IPS-18a (cell line): ENCODE results near the gene SLC38A4.

Experiments used
- H3K27ac ChIP-seq: one replicate; pipeline ENCODE4 v1.5.1; 2013; ENCODE audit warnings: low read length
- H3K27me3 ChIP-seq: one replicate; pipeline ENCODE4 v1.6.1; 2013; ENCODE audit warnings: mild to moderate bottlenecking, low read length; ENCODE audit not compliant: control insufficient read depth, insufficient read depth
- H3K36me3 ChIP-seq: one replicate; pipeline ENCODE4 v1.6.1; 2013; ENCODE audit warnings: low read depth, low read length; ENCODE audit not compliant: control insufficient read depth
- H3K4me1 ChIP-seq: one replicate; pipeline ENCODE4 v1.6.1; 2013; ENCODE audit warnings: low read depth, low read length; ENCODE audit not compliant: control insufficient read depth
- H3K4me3 ChIP-seq: one replicate; pipeline ENCODE4 v1.5.1; 2013; ENCODE audit warnings: low read length
- H3K9ac ChIP-seq: one replicate; pipeline ENCODE4 v1.6.1; 2013; ENCODE audit warnings: mild to moderate bottlenecking, low read length, moderate library complexity
- H3K9me3 ChIP-seq: one replicate; pipeline ENCODE4 v1.6.1; 2013; ENCODE audit warnings: low read depth, low read length; ENCODE audit not compliant: control insufficient read depth

The SLC38A4 gene

GRCh38 chr12:46792925-46793324 is 32.9 kb downstream of the SLC38A4 start:
- H3K4me3 ChIP-seq = no peak overlapping the region
- H3K27me3 ChIP-seq = no peaks in the 10 kb centered on the region
- H3K4me1 ChIP-seq = no peaks in the 10 kb centered on the region
- no peak overlapping the region for H3K27ac ChIP-seq
- no peak overlapping the region for H3K9ac ChIP-seq
- H3K9me3 ChIP-seq = no peaks in the 10 kb centered on the region
- no peaks in the 10 kb centered on the region for H3K36me3 ChIP-seq

- Histone ChIP-seq H3K27me3 (no peaks in the 10 kb centered on the region), H3K4me3 (no peak overlapping the region), H3K9ac (no peak overlapping the region), H3K36me3 (no peaks in the 10 kb centered on the region), H3K9me3 (no peaks in the 10 kb centered on the region), H3K4me1 (no peaks in the 10 kb centered on the region), H3K27ac (no peak overlapping the region)
Measured at GRCh38 chr12:46790066-46790465, 35.7 kb downstream of the SLC38A4 start.

- H3K36me3 ChIP-seq = no peaks in the 10 kb centered on the region
- H3K4me1 ChIP-seq = no peaks in the 10 kb centered on the region
- H3K27ac ChIP-seq = no peak overlapping the region
- no peaks in the 10 kb centered on the region for H3K9me3 ChIP-seq
- H3K4me3 ChIP-seq = no peak overlapping the region
- no peaks in the 10 kb centered on the region for H3K27me3 ChIP-seq
- no peak overlapping the region for H3K9ac ChIP-seq
Measured at GRCh38 chr12:46788072-46788887, 37.5 kb downstream of the SLC38A4 start.

- Histone ChIP-seq H3K27me3 (no peaks in the 10 kb centered on the region), H3K36me3 (no peaks in the 10 kb centered on the region), H3K27ac (no peak overlapping the region), H3K4me1 (no peaks in the 10 kb centered on the region), H3K4me3 (no peak overlapping the region), H3K9ac (no peak overlapping the region), H3K9me3 (no peaks in the 10 kb centered on the region)
Measured at GRCh38 chr12:46787496-46788055, 38.2 kb downstream of the SLC38A4 start.

- no peak overlapping the region for H3K9ac ChIP-seq
- H3K9me3 ChIP-seq = no peaks in the 10 kb centered on the region
- no peaks in the 10 kb centered on the region for H3K27me3 ChIP-seq
- H3K36me3 ChIP-seq = no peaks in the 10 kb centered on the region
- H3K4me1 ChIP-seq = no peaks in the 10 kb centered on the region
- H3K4me3 ChIP-seq = no peak overlapping the region
- no peak overlapping the region for H3K27ac ChIP-seq
Measured at GRCh38 chr12:46786774-46787173, 39.0 kb downstream of the SLC38A4 start.

GRCh38 chr12:46785382-46785781 is 40.4 kb downstream of the SLC38A4 start:
- Histone ChIP-seq H3K9ac (no peak overlapping the region), H3K27ac (no peak overlapping the region), H3K27me3 (no peaks in the 10 kb centered on the region)

GRCh38 chr12:46783871-46784270 is 41.9 kb downstream of the SLC38A4 start:
- Histone ChIP-seq H3K27me3 (no peaks in the 10 kb centered on the region), H3K4me1 (no peaks in the 10 kb centered on the region), H3K4me3 (no peak overlapping the region), H3K36me3 (no peaks in the 10 kb centered on the region), H3K9ac (no peak overlapping the region), H3K27ac (no peak overlapping the region), H3K9me3 (no peaks in the 10 kb centered on the region)

More at GRCh38 chr12:46785382-46785781, 40.4 kb downstream of the SLC38A4 start:
- H3K4me1 ChIP-seq = no peaks in the 10 kb centered on the region
- H3K4me3 ChIP-seq = no peak overlapping the region
- H3K36me3 ChIP-seq = no peaks in the 10 kb centered on the region
- no peaks in the 10 kb centered on the region for H3K9me3 ChIP-seq

- Histone ChIP-seq H3K9ac (no peak overlapping the region), H3K27me3 (no peaks in the 10 kb centered on the region), H3K27ac (no peak overlapping the region), H3K4me3 (no peak overlapping the region), H3K36me3 (peaks cover under 1% of the 10 kb centered on the region), H3K9me3 (no peaks in the 10 kb centered on the region), H3K4me1 (no peaks in the 10 kb centered on the region)
Measured at GRCh38 chr12:46779879-46780278, 45.9 kb downstream of the SLC38A4 start.

- Histone ChIP-seq H3K4me1 (no peaks in the 10 kb centered on the region), H3K27me3 (no peaks in the 10 kb centered on the region), H3K27ac (no peak overlapping the region), H3K9me3 (no peaks in the 10 kb centered on the region), H3K4me3 (no peak overlapping the region), H3K9ac (no peak overlapping the region), H3K36me3 (peaks cover 3% of the 10 kb centered on the region)
Measured at GRCh38 chr12:46779063-46779462, 46.7 kb downstream of the SLC38A4 start.

GRCh38 chr12:46778415-46778814 is 47.4 kb downstream of the SLC38A4 start:
- Histone ChIP-seq H3K4me3 (no peak overlapping the region), H3K4me1 (no peaks in the 10 kb centered on the region), H3K9ac (no peak overlapping the region), H3K36me3 (peaks cover 3% of the 10 kb centered on the region), H3K27me3 (no peaks in the 10 kb centered on the region), H3K9me3 (no peaks in the 10 kb centered on the region), H3K27ac (no peak overlapping the region)

GRCh38 chr12:46777587-46777986 is 48.2 kb downstream of the SLC38A4 start:
- H3K36me3 ChIP-seq = peaks cover 3% of the 10 kb centered on the region

GRCh38 chr12:46775796-46776195 is 50.0 kb downstream of the SLC38A4 start:
- H3K27me3 ChIP-seq = no peaks in the 10 kb centered on the region
- peaks cover 12% of the 10 kb centered on the region for H3K4me1 ChIP-seq
- H3K9me3 ChIP-seq = no peaks in the 10 kb centered on the region
- no peak overlapping the region for H3K9ac ChIP-seq
- peaks cover 3% of the 10 kb centered on the region for H3K36me3 ChIP-seq
- H3K27ac ChIP-seq = no peak overlapping the region
- H3K4me3 ChIP-seq = no peak overlapping the region

More at GRCh38 chr12:46777587-46777986, 48.2 kb downstream of the SLC38A4 start:
- H3K27me3 ChIP-seq = no peaks in the 10 kb centered on the region
- no peaks in the 10 kb centered on the region for H3K9me3 ChIP-seq
- no peaks in the 10 kb centered on the region for H3K4me1 ChIP-seq
- H3K27ac ChIP-seq = no peak overlapping the region
- no peak overlapping the region for H3K9ac ChIP-seq
- no peak overlapping the region for H3K4me3 ChIP-seq
